GM21423 (cell line): ENCODE data around the gene POU2AF3.

ENCODE experiments used
- ATAC-seq: cut with Tn5 transposase; IDR thresholded peaks from one replicate; pipeline ENCODE4 v1.9.1; 2021; ENCODE audit warnings: mild to moderate bottlenecking, moderate library complexity; ENCODE audit not compliant: unreplicated experiment

Gene POU2AF3

GRCh38 chr11:111325259-111325658 is 26.9 kb downstream of the POU2AF3 start:
- no peak for ATAC-seq

GRCh38 chr11:111326824-111327223 is 28.5 kb downstream of the POU2AF3 start:
- no peak for ATAC-seq

GRCh38 chr11:111327908-111328624 is 29.7 kb downstream of the POU2AF3 start:
- ATAC-seq, result no peak

GRCh38 chr11:111329306-111330204 is 31.2 kb downstream of the POU2AF3 start:
- ATAC-seq, result no peak

- ATAC-seq, result no peak
Measured at GRCh38 chr11:111330234-111330893, 32.0 kb downstream of the POU2AF3 start.

GRCh38 chr11:111331711-111332479 is 33.5 kb downstream of the POU2AF3 start:
- ATAC-seq, result no peak

GRCh38 chr11:111334532-111335502 is 36.5 kb downstream of the POU2AF3 start:
- no peak for ATAC-seq

- no peak for ATAC-seq
Measured at GRCh38 chr11:111335549-111335948, 37.2 kb downstream of the POU2AF3 start.

GRCh38 chr11:111336062-111336461 is 37.7 kb downstream of the POU2AF3 start:
- ATAC-seq, result no peak

GRCh38 chr11:111336582-111337256 is 38.4 kb downstream of the POU2AF3 start:
- ATAC-seq, result no peak

- no peak for ATAC-seq
Measured at GRCh38 chr11:111339758-111340388, 41.5 kb downstream of the POU2AF3 start.

- ATAC-seq, result no peak
Measured at GRCh38 chr11:111342329-111342728, 44.0 kb downstream of the POU2AF3 start.

GRCh38 chr11:111344032-111344431 is 45.7 kb downstream of the POU2AF3 start:
- ATAC-seq, result no peak

GRCh38 chr11:111347002-111347722 is 48.8 kb downstream of the POU2AF3 start:
- ATAC-seq, result no peak

- ATAC-seq, result no peak
Measured at GRCh38 chr11:111347723-111348115, 49.4 kb downstream of the POU2AF3 start.

GRCh38 chr11:111348147-111348546 is 49.8 kb downstream of the POU2AF3 start:
- no peak for ATAC-seq

- ATAC-seq, result no peak
Measured at GRCh38 chr11:111349191-111349695, 50.9 kb downstream of the POU2AF3 start.

- no peak for ATAC-seq
Measured at GRCh38 chr11:111350811-111351210, 52.5 kb downstream of the POU2AF3 start.
